ENCODE measurements around the gene TMEM254.
"Not testable (repeated sequence)": the region's sequence is repeated elsewhere in the genome, so short reads cannot be mapped to it uniquely, and the experiment has no call there.

- TF ChIP-seq, protein P1, sequence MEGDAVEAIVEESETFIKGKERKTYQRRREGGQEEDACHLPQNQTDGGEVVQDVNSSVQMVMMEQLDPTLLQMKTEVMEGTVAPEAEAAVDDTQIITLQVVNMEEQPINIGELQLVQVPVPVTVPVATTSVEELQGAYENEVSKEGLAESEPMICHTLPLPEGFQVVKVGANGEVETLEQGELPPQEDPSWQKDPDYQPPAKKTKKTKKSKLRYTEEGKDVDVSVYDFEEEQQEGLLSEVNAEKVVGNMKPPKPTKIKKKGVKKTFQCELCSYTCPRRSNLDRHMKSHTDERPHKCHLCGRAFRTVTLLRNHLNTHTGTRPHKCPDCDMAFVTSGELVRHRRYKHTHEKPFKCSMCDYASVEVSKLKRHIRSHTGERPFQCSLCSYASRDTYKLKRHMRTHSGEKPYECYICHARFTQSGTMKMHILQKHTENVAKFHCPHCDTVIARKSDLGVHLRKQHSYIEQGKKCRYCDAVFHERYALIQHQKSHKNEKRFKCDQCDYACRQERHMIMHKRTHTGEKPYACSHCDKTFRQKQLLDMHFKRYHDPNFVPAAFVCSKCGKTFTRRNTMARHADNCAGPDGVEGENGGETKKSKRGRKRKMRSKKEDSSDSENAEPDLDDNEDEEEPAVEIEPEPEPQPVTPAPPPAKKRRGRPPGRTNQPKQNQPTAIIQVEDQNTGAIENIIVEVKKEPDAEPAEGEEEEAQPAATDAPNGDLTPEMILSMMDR (IDR thresholded peaks at IDR 0.05; ENCODE audit: low read depth, low read length, poor library complexity, severe bottlenecking): not testable (repeated sequence)
- TF ChIP-seq EZH2phosphoT487 (IDR thresholded peaks at IDR 0.05; ENCODE audit: borderline replicate concordance, low read length): not testable (repeated sequence)
Observed at GRCh38 chr10:80044935-80045334, 33.5 kb upstream of the TMEM254 start.
